ENCODE results near the gene C22orf39.

Gene C22orf39

GRCh38 chr22:19495562-19496323, 48.2 kb upstream of the C22orf39 start:
- TF ChIP-seq REST (IDR thresholded peaks at IDR 0.05; ENCODE audit: low read depth) (no peak), ZBTB7A (IDR thresholded peaks at IDR 0.05; ENCODE audit: low read depth) (no peak), NFIC (IDR thresholded peaks at IDR 0.05) (no peak), TEAD4 (IDR thresholded peaks at IDR 0.05) (no peak), TCF12 (IDR thresholded peaks at IDR 0.05; ENCODE audit: low read depth) (no peak), CEBPB (IDR thresholded peaks at IDR 0.05) (no peak), EP300 (IDR thresholded peaks at IDR 0.05; ENCODE audit: borderline replicate concordance) (no peak), USF1 (IDR thresholded peaks at IDR 0.05) (no peak), EGR1 (IDR thresholded peaks at IDR 0.05) (no peak), CREB1 (IDR thresholded peaks at IDR 0.05; ENCODE audit: low read depth) (no peak), RAD21 (IDR thresholded peaks at IDR 0.05; ENCODE audit: low read depth) (no peak), YY1 (IDR thresholded peaks at IDR 0.05; ENCODE audit: low read depth) (no peak), MAX (IDR thresholded peaks at IDR 0.05) (no peak), TAF1 (IDR thresholded peaks at IDR 0.05; ENCODE audit: low read depth) (no peak)

- TF ChIP-seq MAX (IDR thresholded peaks at IDR 0.05) (no peak), CEBPB (IDR thresholded peaks at IDR 0.05) (no peak), FOXM1 (IDR thresholded peaks at IDR 0.05; ENCODE audit: borderline replicate concordance, low read depth) (no peak), TAF1 (IDR thresholded peaks at IDR 0.05; ENCODE audit: low read depth) (no peak), YY1 (IDR thresholded peaks at IDR 0.05; ENCODE audit: low read depth) (no peak), USF1 (IDR thresholded peaks at IDR 0.05) (no peak), RAD21 (IDR thresholded peaks at IDR 0.05; ENCODE audit: low read depth) (no peak), REST (IDR thresholded peaks at IDR 0.05; ENCODE audit: low read depth) (no peak), NFIC (IDR thresholded peaks at IDR 0.05) (no peak), EP300 (IDR thresholded peaks at IDR 0.05; ENCODE audit: borderline replicate concordance) (no peak), TCF12 (IDR thresholded peaks at IDR 0.05; ENCODE audit: low read depth) (no peak), CREB1 (IDR thresholded peaks at IDR 0.05; ENCODE audit: low read depth) (no peak)
Measured at GRCh38 chr22:19494676-19495173, 47.2 kb upstream of the C22orf39 start.

GRCh38 chr22:19494001-19494560, 46.6 kb upstream of the C22orf39 start:
- TF ChIP-seq ZBTB7A (IDR thresholded peaks at IDR 0.05; ENCODE audit: low read depth) (no peak), YY1 (IDR thresholded peaks at IDR 0.05; ENCODE audit: low read depth) (no peak), TCF12 (IDR thresholded peaks at IDR 0.05; ENCODE audit: low read depth) (no peak), EP300 (IDR thresholded peaks at IDR 0.05; ENCODE audit: borderline replicate concordance) (no peak), RAD21 (IDR thresholded peaks at IDR 0.05; ENCODE audit: low read depth) (no peak), CREB1 (IDR thresholded peaks at IDR 0.05; ENCODE audit: low read depth) (no peak), EGR1 (IDR thresholded peaks at IDR 0.05) (no peak), USF1 (IDR thresholded peaks at IDR 0.05) (no peak), TAF1 (IDR thresholded peaks at IDR 0.05; ENCODE audit: low read depth) (no peak), NFIC (IDR thresholded peaks at IDR 0.05) (no peak), REST (IDR thresholded peaks at IDR 0.05; ENCODE audit: low read depth) (no peak), TEAD4 (IDR thresholded peaks at IDR 0.05) (no peak), MAX (IDR thresholded peaks at IDR 0.05) (no peak), FOXM1 (IDR thresholded peaks at IDR 0.05; ENCODE audit: borderline replicate concordance, low read depth) (no peak), CEBPB (IDR thresholded peaks at IDR 0.05) (no peak)

Data from Ishikawa (cell line).